Retina (tissue), 1 donor: ENCODE data around the gene CNTN4.
"Not testable (repeated sequence)": the region's sequence is repeated elsewhere in the genome, so short reads cannot be mapped to it uniquely, and the experiment has no call there.

Experiments used
- DNase-seq: peaks from one replicate; pipeline ENCODE4 v3.0.0-alpha.2; 2016

Gene CNTN4

GRCh38 chr3:2931265-2931664 is 832.6 kb downstream of the CNTN4 start:
- DNase-seq: no peak

- DNase-seq: no peak
Observed at GRCh38 chr3:2934541-2934940, 835.9 kb downstream of the CNTN4 start.

DNA sequence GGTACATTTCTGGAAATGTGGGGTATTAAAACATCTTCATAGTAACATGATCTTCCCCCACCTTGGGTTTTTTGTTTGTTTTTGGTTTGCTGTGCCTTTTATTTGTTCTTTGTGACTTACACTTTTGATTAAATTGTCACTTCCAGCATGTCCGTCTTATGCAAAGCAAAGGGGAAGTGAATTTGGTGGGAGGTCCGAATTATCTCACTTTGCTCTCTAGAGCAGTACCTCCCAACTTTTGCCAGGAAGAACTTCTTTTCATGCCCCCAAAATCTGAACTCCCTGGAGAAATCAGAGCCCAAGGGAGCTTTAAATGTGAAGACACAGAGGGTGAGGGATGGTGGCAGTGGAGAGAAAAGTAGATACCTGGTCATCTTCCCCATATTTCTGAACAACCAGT is 838.4 kb downstream of the CNTN4 start:
- no peak for DNase-seq

GRCh38 chr3:2937592-2937991 is 838.9 kb downstream of the CNTN4 start:
- no peak for DNase-seq

- peak; percentile 42 for DNase-seq
Observed at GRCh38 chr3:2938711-2939110, 840.0 kb downstream of the CNTN4 start.

- DNase-seq: no peak
Observed at GRCh38 chr3:2940062-2940461, 841.4 kb downstream of the CNTN4 start.

GRCh38 chr3:2944628-2945027 is 846.0 kb downstream of the CNTN4 start:
- no peak for DNase-seq

DNA sequence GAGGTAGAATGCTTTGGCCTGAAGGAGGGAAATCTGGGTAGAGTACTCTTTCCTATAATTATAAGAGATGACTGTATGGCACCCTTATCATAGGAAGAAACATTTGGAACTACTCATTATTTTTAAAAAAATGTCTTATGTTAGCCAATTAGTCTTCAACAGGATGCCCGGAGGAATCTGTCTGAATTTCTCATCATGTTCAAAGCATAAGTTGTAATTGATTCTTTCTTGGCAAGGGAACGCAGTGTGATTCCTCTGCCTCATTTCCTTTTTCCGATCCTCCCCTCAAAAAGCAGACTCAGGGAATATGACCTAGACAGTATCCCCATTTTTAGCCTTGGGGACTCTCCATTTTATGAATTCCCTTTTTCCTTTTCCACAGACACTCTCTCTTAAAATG is 846.5 kb downstream of the CNTN4 start:
- no peak for DNase-seq

DNA sequence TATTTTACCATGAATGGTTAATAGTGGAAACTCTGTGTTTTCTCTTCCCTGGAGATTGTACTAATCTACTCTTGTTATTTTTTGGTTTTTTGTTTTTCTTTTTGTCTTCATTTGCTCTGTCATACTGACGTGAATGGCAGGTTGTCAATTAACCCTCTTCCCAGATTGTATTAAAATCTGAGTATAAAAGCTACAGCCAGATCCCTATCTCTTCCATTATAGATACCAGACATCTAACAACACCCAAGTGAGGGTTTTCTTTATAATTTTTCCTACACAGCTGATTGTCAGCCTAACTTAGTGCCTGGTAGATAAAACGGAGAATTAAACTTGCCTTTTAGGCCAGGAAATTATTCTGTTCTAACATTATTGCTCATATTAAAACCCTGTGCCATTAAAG is 848.9 kb downstream of the CNTN4 start:
- DNase-seq: no peak

- DNase-seq: no peak
Observed at GRCh38 chr3:2948882-2949281, 850.2 kb downstream of the CNTN4 start.

- no peak for DNase-seq
Observed at GRCh38 chr3:2950159-2950558, 851.5 kb downstream of the CNTN4 start.

DNA sequence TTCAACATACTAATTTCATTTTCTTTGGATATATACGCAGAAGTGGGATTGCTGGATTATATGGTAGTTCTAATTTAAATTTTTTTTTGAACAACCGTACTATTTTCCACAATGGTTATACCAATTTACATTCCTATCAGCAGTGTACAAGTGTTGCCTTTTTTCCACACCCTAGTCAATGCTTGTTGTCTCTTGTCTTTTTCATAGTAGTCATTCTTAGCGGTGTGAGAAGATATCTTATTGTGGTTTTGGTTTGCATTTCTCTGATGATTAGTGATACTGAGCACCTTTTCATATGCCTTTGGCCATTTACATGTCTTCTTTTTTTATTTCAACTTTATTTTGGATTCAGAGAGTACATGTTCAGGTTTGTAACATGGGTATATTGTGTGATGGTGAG is 858.4 kb downstream of the CNTN4 start:
- DNase-seq: no peak

DNA sequence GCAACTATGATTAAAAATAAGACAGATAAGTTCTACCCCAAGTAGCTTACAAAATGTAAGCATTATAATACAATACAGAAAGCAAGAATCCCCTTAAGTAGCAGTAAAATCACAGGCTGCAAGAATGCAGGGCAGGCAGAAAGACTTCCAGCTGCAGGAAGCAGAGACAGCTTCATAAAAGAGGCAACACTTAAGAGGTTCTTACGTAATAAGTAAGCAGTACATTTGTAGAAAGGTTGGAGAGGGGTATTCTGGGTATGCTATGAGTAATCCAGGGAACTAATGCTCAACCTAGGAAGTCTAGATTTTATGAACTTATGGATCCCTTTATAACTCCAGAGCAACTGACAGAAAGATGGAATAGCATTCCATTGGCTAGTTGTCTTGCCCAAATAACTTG is 859.9 kb downstream of the CNTN4 start:
- DNase-seq: no peak

GRCh38 chr3:2961576-2961975 is 862.9 kb downstream of the CNTN4 start:
- no peak for DNase-seq

GRCh38 chr3:2967871-2968270 is 869.2 kb downstream of the CNTN4 start:
- no peak for DNase-seq

GRCh38 chr3:2968475-2968874 is 869.8 kb downstream of the CNTN4 start:
- no peak for DNase-seq

DNA sequence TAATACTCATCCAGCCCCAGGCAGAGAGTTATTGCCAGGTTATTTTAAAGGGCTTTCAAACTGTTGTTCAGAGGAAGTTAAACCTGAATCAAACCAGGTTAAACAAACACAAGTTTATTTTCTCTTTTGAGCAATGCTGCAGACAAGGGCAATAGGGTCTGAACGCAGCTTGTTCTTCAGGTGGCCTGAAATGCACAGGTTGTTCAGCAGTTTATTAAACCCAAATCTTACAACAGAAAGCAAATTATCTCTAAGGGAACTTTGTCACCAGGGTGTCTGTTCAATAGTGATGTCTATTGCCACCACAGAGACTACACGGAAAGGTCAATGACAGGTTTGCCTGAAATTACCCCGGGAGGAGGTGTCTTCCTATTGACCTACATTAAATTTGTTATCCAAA is 877.5 kb downstream of the CNTN4 start:
- DNase-seq: no peak

- no peak for DNase-seq
Observed at GRCh38 chr3:2976796-2977195, 878.1 kb downstream of the CNTN4 start.

DNA sequence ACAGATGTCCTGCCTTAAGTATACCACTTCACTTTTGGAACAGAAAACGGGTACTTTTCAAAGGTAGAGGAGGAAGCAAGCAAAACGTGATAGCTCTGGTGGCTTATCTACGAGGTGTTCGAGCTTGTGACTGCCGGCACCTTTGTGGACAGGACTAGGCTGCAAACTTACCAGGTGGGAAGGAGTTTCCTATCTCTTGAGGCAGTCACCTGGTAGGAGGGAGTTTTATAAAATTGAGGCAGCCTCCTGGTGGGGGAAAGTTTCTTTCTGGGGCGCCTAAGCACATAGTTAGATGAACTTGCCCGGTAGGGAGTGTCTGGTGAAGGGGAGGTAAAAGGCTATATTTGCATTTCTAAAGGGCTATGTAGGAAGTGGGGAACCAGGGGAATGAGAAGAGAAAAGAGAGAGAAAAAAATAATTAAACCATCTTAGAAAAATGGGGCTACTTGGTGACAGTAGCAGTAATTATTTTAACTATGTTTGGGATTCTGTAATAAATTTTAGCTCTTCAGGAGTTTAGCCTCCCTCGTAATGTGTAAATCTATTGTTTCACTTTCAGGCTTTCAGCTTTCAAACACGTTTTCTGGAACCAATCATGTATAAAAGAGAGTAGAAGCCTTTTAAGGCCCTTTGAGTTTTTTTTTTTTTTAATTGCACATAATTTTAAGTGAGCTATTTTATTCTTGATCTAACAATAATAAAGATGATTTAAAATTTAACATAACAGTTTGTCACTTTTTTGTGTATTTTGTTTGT is 880.5 kb downstream of the CNTN4 start:
- DNase-seq: no peak

DNA sequence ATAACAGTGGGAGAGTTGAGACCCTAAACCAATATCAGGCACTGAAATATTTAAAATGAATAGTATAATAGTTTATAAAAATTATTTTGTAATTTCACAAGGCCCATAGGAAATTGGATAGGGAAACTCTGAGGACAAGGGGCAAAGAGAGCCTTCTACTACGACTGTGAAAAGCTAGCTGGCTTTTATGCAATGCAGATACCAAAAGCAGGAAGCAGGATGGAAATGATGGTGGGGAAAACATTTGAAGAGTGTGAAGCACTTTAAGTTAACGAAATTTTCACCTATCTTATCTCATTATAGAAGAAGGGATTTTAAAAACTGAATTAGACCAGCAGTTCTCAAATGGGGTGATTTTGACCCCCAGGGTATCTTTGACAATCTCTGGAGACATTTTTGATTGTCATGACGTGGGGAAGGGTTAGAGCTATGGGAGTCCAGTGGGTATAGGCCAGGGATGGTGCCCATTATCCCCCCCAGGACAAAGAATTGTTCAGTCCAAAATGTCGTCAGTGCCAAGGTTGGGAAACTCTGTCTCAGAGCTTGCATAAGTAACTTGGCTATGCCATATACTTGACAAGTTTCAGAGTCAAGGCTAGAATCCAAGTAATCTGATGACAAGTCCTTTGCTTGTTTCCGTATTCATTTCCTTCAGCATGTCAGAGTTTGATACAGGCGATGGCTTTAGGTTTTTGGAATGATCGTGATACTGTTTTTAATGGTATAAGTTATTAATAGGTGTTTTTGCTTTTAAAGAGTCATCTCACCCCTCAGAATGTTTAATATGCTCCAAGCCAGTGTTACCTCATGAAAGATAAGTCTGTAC is 885.6 kb downstream of the CNTN4 start:
- DNase-seq: no peak

GRCh38 chr3:2984831-2985220 is 886.2 kb downstream of the CNTN4 start:
- no peak for DNase-seq

- no peak for DNase-seq
Observed at GRCh38 chr3:2985479-2985878, 886.8 kb downstream of the CNTN4 start.

- no peak for DNase-seq
Observed at GRCh38 chr3:2992534-2992933, 893.9 kb downstream of the CNTN4 start.

- not testable (repeated sequence) for DNase-seq
Observed at GRCh38 chr3:2993130-2993529, 894.5 kb downstream of the CNTN4 start.
